Stomach (tissue), 9 donors: ENCODE data around the gene VASH2. TPM values are rescaled to one million over a fixed set of nuclear protein-coding genes. Genes with fewer than 3 reads are reported as not detected.

ENCODE experiments used
- DNase-seq, 2 donors: peaks; one replicate each; pipeline versions ENCODE4 v3.0.0 to v3.0.0-alpha.2; 2013 to 2019
- H3K27ac ChIP-seq, 5 donors: fragments of 200-600 bp in 4 of 5; sonication (generic) in 4 of 5; one replicate each; pipeline ENCODE4 v1.5.1; 2013 to 2019; ENCODE audit warnings: mild to moderate bottlenecking in 1 of 5, moderate library complexity in 1 of 5
- H3K27me3 ChIP-seq, 3 donors: fragments of 200-600 bp; sonication (generic); one replicate each; pipeline ENCODE4 v1.5.1; 2017 to 2019; ENCODE audit warnings: mixed run types in 1 of 3
- H3K36me3 ChIP-seq, 4 donors: fragments of 200-600 bp; sonication (generic); 1 replicate in 3 of 4; 2 replicates in 1 of 4; pipeline ENCODE4 v1.5.1; 2016 to 2019
- H3K4me1 ChIP-seq, 4 donors: fragments of 200-600 bp; sonication (generic); one replicate each; pipeline ENCODE4 v1.5.1; 2016 to 2019
- H3K4me3 ChIP-seq, 4 donors: fragments of 200-600 bp; sonication (generic) in 3 of 4; one replicate each; pipeline ENCODE4 v1.5.1; 2016 to 2019; ENCODE audit warnings: mild to moderate bottlenecking in 1 of 4
- H3K9me3 ChIP-seq, 4 donors: fragments of 200-600 bp; sonication (generic); one replicate each; pipeline ENCODE4 v1.5.1; 2016 to 2019
- EP300 ChIP-seq: sonication (generic); formaldehyde crosslinking; IDR thresholded peaks from one replicate; pipeline ENCODE4 v1.6.1; 2017; ENCODE audit warnings: antibody characterized with exemption
- POLR2A ChIP-seq, 4 donors: fragments of 450-650 bp; IDR thresholded peaks; one replicate each; pipeline ENCODE4 v1.6.1; 2016; ENCODE audit warnings: antibody characterized with exemption in 4 of 4, control low read depth in 2 of 4, mild to moderate bottlenecking in 1 of 4, moderate library complexity in 1 of 4
- POLR2AphosphoS5 ChIP-seq, 3 donors: sonication (generic); formaldehyde crosslinking; IDR thresholded peaks; one replicate each; pipeline ENCODE4 v1.6.1; 2016; ENCODE audit warnings: antibody characterized with exemption in 3 of 3
- WGBS, 5 donors: extraction: QIAGEN DNeasy Blood & Tissue Kit in 3 of 5; methylation state at CpG; one replicate each; pipeline versions ENCODE4 v1.1.5 to v1.1.7; 2013 to 2018; 5-methylcytosine and 5-hydroxymethylcytosine counted together
- intact Hi-C: fragments of 100-400 bp; cut with DNase I; formaldehyde crosslinking; loops from one replicate; pipeline ENCODE4 v1.15.1; 2023; ENCODE audit warnings: low total_unique reads
- polyA plus RNA-seq, 3 donors: library from polyadenylated mRNA; stranded (reverse); fragments of 200-250 nt; gene quantifications; one replicate each; pipeline ENCODE4 v1.2.3, GENCODE V29; 2013
- total RNA-seq, 5 donors: library from RNA; depleted of rRNA; stranded (reverse); fragments of >200 nt; gene quantifications; one replicate each; pipeline versions ENCODE4 v1.1.0 to v1.2.3, GENCODE V29; 2014 to 2016
- TF ChIP-seq, protein P1 (sequence below), 7 experiments: fragments of 450-650 bp in 4 of 7; fragments of 200-600 bp in 3 of 7; sonication (generic) in 3 of 7; IDR thresholded peaks; one replicate each; pipeline ENCODE4 v1.5.1; 2016 to 2019; ENCODE audit warnings: antibody characterized with exemption in 7 of 7, control low read depth in 2 of 7, mild to moderate bottlenecking in 1 of 7
- donor health status: healthy with polysubstance abuse.
- donor health status: Bipolar disorder and iron deficiency.
- donor health status: healthy.

The VASH2 gene
- total and polyA plus RNA-seq, 8 donors: 0.13 to 10.3 (median 0.93) TPM; not detected in 4

GRCh38 chr1:212915245-212916091, 34.9 kb upstream of the VASH2 start:
- Histone ChIP-seq H3K9me3 (no peaks in the 10 kb centered on the region), H3K27ac (no peak overlapping the region), H3K4me1 (peaks cover 0 to 24% (median 8%) of the 10 kb centered on the region in 4 donors), H3K36me3 (no peaks in the 10 kb centered on the region), H3K4me3 (no peak overlapping the region), H3K27me3 (peaks cover 0 to 2% (median 0%) of the 10 kb centered on the region in 3 donors)
- 60 to 72% (median 62%) methylated on average over 12 to 13 of the region's 13 CpGs for WGBS, 5 donors
- DNase-seq: peak in 1 of 2 donors; percentile 86
- intact Hi-C loops: no loop called here
- TF ChIP-seq, protein P1, sequence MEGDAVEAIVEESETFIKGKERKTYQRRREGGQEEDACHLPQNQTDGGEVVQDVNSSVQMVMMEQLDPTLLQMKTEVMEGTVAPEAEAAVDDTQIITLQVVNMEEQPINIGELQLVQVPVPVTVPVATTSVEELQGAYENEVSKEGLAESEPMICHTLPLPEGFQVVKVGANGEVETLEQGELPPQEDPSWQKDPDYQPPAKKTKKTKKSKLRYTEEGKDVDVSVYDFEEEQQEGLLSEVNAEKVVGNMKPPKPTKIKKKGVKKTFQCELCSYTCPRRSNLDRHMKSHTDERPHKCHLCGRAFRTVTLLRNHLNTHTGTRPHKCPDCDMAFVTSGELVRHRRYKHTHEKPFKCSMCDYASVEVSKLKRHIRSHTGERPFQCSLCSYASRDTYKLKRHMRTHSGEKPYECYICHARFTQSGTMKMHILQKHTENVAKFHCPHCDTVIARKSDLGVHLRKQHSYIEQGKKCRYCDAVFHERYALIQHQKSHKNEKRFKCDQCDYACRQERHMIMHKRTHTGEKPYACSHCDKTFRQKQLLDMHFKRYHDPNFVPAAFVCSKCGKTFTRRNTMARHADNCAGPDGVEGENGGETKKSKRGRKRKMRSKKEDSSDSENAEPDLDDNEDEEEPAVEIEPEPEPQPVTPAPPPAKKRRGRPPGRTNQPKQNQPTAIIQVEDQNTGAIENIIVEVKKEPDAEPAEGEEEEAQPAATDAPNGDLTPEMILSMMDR (IDR thresholded peaks at IDR 0.05): peak in 3 of 7 experiments; percentile 14 to 26 (median 20)
- TF ChIP-seq EP300: no peak

DNA sequence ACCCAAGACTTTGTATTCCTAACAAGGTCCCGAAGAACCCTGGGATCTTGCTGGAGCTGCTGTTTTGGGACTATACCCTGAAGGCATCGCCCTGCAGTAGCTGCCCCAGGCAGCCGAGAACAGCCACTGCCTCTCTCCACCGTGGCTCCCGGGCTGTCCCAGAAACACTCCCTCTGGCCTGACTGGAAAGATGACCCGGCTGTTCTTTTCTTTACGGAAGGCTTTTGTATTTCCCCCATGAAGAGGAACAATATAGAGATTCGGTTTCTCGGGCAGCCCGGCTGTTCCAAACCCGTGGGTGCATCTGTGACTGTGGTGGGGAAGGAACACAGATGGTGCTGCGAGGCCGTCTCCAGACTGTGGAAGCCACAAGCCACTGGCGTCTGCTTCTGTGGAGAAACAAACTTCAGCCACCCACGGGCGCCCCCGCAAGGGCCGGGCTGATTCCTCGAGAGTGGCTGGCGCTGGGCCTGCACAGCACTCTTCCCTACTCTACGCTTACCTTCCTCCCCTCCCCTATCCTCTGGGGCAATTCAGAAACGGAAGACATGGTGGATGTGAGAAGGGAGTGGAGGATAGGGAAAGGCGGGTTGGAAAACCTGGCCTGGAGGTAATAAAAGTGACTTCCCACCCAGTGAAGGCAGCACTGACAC, 33.7 kb upstream of the VASH2 start:
- Histone ChIP-seq H3K36me3 (no peaks in the 10 kb centered on the region), H3K4me3 (peak overlapping the region in 3 of 4 donors; percentile 14 to 24 (median 16)), H3K27ac (no peak overlapping the region), H3K27me3 (peaks cover 0 to 9% (median 0%) of the 10 kb centered on the region in 3 donors), H3K9me3 (no peaks in the 10 kb centered on the region), H3K4me1 (peaks cover 0 to 24% (median 8%) of the 10 kb centered on the region in 4 donors)
- 17 to 29% (median 25%) methylated on average over 19 to 23 of the region's 23 CpGs for WGBS, 5 donors
- DNase-seq: peak; percentile 30 to 56
- intact Hi-C loops: no loop called here
- TF ChIP-seq POLR2A (IDR thresholded peaks at IDR 0.05): no peak
- TF ChIP-seq, protein P1 (IDR thresholded peaks at IDR 0.05): no peak
- TF ChIP-seq EP300: no peak
- TF ChIP-seq POLR2AphosphoS5 (IDR thresholded peaks at IDR 0.05): no peak

DNA sequence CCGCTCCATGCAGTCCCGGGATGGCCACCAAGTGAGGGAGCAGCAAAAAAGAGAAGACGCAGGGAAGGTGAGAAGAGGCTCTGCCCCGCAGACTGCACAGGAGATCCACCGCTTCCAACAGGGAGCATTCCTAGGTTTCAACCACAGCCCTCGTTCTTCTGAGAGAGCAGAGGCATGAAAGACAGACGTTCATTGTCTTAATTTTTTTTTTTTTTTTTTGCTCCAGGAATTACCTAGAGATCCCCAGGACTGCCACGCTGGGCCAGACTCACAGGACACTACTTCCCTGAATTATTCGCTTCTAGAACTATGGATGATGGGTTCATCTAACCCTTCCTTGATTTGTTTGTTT, 33.2 kb upstream of the VASH2 start:
- intact Hi-C loops: no loop called here
- Histone ChIP-seq H3K27ac (no peak overlapping the region), H3K4me3 (peak overlapping the region in 1 of 4 donors; percentile 14), H3K27me3 (peaks cover 0 to 9% (median 0%) of the 10 kb centered on the region in 3 donors), H3K9me3 (no peaks in the 10 kb centered on the region), H3K36me3 (no peaks in the 10 kb centered on the region), H3K4me1 (peaks cover 0 to 24% (median 8%) of the 10 kb centered on the region in 4 donors)
- WGBS, 5 donors: 57 to 66% (median 63%) methylated on average over 9 of the region's 9 CpGs
- DNase-seq: no peak
- TF ChIP-seq POLR2A (IDR thresholded peaks at IDR 0.05) (no peak), EP300 (no peak), POLR2AphosphoS5 (IDR thresholded peaks at IDR 0.05) (no peak)
- TF ChIP-seq, protein P1 (IDR thresholded peaks at IDR 0.05): no peak

- TF ChIP-seq POLR2A (IDR thresholded peaks at IDR 0.05) (no peak), EP300 (no peak), POLR2AphosphoS5 (IDR thresholded peaks at IDR 0.05) (no peak)
- TF ChIP-seq, protein P1 (IDR thresholded peaks at IDR 0.05): no peak
- intact Hi-C loops: no loop called here
- Histone ChIP-seq H3K9me3 (no peaks in the 10 kb centered on the region), H3K4me3 (no peak overlapping the region), H3K4me1 (peaks cover 0 to 24% (median 8%) of the 10 kb centered on the region in 4 donors), H3K36me3 (no peaks in the 10 kb centered on the region), H3K27me3 (peaks cover 0 to 9% (median 0%) of the 10 kb centered on the region in 3 donors), H3K27ac (no peak overlapping the region)
- no peak for DNase-seq
- WGBS, 5 donors: 82 to 90% (median 86%) methylated on average over 5 of the region's 5 CpGs
These were observed 32.5 kb upstream of the VASH2 start for GRCh38 chr1:212917858-212918257.
